NCI-H2196 treated with DMSO at 0.1 percent for 48 hours (cell line): ENCODE data around the gene CYP21A2.

Experiments
- DNase-seq: peaks from one replicate; lab custom pipeline; 2025; ENCODE audit not compliant: unreplicated experiment; lab: John Stamatoyannopoulos, UW

The CYP21A2 gene

DNA sequence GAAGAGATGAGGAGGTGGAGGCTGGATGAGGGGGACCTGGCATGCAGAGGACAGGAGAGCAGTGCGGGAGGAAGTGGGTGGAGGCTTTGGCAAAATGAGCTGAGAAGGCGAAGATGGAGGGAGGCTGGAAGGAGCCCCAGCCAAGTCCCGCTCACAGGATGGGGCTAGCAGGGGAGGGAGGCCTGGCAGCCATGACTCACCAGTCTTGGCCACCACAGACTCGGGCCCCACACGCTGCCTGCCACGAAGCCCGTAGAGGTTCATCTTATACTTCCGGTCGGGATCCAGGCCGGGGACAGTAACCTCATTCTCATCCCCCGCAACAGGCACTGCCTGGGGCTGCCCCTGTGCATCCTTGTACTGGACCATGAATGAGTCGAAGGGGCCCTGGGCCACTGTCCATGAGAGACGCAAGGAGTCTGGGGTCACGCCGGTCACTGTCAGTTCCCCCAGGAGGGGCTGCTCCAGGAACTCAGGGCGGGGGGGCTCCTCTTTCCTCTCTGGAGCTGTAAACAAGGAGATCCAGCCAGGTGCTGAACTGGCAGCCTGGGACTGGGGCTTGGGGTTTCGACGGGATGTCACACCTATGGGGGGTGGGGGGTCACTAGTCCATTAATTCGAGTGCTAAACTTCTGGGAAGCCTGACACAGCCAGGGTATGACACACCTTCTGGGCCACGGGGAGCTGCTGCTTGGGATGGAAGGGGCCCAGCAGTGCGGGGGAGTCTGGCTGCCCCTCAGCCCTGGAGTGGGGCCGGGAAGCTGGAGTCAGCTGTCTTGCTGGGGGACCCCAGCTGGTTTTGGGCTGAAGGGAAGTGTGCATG, 43.2 kb downstream of the CYP21A2 start:
- no peak for DNase-seq

DNA sequence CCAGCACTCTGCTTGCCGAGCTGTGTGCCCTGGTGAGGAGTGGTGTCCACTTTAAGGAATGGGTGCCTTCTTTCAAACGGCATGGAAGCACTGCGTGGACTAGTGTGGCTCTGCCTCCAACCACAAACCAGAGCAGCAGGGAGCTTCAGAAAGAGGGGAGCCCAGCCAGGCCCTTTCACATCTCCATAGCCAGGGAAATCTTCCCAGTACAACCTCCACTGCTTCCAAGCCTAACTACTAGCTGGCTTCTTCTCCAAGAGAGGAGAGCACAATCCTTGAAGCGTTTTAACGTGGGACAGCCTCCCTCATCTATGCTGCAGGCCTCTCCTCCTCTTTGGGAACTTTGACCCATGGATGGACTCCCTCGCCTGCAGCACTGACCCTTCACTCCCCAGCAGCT, 44.3 kb downstream of the CYP21A2 start:
- DNase-seq: no peak

DNA sequence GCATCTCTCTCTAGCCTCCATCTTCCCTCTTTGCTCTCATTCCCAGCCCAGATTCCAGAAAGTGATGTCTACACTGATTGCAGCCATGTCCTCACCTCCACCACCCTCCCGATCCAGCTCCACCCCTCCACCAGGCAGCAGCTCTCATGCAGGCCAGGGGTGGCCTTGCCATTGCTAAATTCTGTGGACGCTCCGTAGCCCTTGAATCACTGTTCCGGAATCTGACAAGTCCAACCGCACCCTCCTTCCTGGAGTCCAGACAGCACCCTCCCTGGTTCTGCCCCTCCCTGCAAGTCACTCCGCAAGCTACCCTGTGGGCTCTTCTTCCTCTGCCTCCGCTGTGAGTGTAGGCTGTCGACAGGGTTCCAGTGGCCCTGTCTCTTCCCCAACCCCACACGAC, 44.7 kb downstream of the CYP21A2 start:
- no peak for DNase-seq

DNA sequence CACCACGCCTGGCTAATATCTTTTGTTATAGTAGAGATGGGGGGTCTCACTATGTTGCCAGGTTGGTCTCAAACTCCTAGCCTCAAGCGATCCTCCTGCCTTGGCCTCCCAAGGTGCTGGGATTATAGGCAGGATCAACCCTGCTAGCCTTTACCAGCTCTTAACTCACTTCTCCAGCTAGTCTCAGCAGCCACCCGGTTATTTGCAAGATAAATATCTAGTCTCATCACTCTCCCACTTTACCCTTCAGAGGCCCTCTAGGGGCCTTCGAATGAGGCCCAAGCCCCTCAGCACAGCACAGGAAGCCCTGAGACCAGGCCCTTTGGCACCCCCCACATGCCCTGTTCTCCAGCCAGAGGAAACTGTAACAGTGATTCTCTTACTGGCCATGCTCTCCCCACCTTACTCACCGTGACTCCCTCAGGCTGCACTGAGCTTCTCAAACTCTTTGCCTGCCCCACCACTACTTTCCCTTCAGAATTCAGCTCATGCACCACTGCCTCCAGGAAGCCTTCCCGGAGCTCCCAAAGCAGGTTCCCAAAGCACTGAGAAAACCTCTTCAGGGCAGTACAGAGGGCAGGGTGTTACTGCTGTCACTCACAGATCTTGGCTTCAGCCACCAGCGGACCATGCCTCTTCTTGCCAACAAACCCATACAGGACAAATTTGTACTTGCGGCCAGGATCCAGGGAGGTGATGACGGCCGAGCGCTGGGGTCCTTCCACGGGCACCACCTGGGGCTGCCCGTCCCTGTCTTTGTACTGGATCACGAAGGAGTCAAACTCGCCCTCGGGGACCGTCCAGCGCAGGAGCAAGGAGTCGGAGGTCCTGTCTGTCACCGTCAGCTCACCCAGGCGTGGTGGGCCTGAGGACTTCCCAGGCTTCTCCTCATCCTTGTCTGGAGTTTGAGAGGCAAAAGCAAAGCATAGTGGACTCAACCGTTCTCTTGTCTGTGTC, 45.9 kb downstream of the CYP21A2 start:
- no peak for DNase-seq

DNA sequence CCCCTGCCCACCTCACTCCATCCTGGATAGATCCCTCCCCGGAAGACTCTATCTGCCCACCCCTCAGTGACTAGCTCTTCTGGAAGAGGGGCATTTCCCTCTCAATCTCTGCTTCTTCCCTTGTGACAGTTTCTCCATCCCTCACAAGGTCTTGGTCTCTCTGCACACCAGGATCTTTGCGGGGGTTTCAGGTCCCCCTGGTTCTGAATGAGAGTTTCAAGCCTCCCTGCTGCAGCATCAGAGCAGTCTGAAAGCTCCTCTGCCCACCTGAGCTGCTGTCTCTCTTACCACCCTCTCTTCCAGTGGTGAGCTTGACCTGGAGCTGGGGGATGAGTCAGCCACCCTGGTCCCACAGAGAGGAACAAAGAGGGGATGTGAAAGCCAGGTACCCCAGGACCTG, 46.6 kb downstream of the CYP21A2 start:
- no peak for DNase-seq

DNA sequence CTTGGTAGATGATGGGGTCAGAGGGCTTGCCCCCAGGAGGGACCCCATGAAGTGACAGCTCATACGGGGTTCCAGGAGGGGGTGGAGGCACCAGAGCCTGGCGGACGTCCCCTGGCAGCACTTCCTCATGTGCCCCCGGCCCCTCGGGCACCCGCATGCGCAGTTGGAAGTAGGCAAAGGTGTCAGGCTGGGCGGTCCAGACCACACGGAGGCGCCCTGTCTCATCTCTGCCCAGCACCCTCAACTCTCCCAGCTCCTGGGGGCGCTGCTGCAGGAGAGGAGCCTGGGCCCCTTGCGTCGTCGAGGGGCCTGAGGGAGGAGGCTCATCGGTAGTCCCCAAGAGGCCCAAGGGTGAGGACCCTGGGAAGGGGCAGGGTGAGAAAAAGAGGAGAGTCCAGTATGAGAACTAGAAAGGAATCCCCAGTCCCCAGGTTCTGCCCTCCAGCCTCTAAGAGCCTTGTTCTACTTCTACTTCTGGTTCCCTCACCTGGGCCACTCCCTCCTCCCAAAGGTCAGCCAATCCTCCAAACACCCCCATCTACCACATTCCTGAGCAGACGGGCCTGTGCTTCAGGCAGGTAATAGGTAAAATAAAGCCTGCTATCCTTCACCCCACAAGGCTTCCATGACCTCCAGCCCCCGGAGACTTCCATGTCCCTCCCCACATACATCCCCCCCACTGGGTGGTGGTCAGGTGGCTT, 47.7 kb downstream of the CYP21A2 start:
- no peak for DNase-seq

DNA sequence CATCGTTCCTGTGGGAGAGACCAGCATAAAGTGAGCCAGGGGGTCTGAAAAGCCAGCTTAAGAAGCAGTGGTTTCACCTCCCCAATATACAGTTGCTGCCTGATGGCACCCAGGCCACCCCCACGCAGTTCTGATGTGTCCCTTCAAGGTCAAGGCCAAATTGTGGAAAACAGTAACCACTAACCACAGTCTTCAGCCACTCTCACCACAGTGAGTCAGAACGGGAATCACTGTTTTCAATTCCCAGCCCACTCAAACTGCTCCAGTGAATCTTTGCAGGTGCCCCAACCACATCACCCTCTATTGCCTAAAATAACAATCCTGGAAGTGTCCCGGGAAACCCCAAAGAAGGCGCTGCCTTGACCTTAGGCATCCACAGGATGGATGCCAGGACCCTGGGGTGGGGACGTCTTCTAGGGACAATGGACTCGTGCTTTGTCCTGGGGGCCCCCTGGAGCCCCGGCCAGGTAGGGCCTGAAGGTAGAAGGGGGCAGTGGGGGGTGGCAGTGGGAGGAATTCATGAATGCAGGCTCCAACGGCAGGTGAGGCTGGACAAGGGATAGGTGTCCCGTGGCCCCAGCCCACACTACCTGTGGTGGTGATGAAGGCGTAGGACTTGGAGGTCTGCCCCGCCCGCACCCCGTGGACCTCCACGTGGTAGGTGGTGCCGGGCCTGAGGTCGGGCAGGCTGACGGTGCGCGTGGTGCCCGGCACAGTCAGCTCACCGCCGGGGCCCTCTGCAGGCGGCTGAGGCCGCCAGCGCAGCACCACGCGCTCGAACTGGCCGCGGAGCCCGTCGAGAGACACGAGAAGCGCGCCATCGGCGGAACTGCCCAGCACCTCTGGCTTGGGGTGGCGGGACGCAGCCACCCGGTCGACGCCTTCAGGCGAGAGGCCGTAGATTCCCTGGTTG, 48.7 kb downstream of the CYP21A2 start:
- no peak for DNase-seq

DNA sequence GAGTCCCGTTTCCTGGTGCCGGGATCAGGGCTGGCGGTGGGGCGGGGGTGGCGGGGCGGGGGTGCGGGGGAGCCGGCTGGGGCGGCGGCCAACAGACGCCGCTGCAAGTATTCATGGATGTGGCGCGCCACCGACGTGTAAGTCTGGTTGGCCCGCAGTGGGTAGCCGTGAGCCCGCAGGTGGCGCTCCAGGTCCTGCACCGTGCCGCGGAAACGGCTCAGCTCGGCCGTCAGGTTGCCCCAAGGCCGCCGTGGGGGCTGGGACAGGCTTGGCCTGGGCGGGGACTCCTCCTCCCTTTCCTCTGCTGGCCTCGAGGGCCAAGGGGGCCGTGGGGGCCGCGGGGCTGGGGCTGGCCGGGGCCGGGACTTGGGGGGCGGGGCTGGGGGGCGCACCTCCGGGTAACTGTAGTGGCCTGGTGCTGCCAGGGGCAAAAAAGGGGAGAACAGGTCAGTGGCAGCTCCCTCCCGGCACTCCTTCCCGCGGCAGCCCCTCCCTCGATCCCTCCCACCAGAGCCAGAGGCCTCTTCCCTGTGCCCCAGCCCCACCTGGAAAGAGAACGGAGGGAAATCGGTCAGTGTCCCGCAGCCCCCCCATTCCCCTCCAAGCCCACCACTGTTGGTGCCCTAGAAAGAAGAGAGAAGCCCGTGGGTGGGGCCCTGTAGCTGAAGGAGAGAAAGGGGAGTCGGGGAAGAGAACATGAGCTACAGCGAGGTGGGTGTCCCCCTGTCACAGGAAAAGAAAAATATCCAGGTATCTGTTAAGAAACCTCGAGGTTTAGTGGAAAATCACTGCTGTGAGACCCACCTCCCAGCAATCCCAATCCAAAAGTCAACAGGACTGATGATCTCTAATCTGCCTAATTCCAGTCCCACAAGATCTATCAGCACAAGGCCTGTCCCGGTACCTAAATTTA, 49.6 kb downstream of the CYP21A2 start:
- DNase-seq: no peak

DNA sequence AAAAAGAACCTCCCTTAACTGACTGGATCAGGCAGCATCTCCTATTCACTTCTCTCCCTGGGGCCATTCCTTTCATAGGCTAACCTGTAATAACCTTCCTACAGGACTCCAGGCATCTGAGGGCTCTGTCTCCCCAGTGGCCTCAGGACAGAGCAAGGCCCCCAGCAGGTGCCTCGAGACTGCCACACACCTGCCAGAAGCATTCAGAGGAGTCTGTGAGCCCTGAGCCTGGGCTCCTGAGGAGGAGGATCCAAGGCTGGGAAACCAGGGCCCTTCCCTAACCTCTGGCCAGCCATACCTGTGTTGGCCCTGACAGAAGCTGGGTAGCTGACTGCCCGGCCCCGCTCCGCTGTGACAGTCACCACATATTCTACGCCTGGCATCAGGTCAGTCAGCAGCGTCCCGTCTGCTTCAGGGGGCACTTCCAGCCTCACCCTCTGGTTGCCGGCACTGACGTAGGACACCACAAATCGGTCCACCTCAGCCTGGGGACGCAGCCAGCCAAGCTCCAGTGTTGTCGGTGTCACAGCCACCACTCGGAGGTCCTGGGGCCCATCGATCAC, 50.4 kb downstream of the CYP21A2 start:
- no peak for DNase-seq

DNA sequence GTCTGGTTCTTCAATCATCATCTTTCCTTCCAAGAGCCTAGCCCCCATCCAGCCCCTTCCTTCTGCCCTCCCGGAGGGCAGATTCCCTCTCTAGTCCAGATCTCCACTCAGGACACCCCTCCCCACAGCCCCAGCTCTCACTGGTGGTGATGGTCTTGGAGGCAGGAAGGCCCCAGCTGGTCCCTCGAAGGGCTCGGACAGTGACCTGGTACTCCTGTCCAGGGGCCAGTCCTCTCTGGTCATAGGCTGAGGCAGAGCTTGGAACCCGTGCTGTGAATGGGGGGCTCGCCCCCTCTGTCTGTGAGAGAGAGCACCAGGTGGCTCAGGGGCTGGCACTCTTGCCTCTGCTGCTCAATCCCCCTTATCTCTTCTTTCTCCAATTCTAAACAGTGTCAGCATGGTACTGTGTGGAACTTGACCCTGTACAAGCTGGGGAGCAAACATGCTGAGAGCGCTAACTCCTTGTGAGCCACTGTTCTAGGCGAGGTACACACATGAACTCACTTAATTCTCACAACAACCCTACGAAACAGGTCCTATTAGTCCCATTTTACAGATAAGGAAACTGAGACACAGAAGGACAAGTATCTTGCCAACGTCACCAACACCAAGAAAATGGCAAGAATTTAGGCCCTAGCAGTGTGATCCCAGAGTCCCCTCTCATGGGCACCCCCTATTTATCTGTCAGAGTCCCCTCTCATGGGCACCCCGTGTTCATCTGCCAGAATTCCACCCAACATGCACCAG, 51.0 kb downstream of the CYP21A2 start:
- DNase-seq: no peak
